GM19452 (cell line): ENCODE results near the gene UBE2E2.
A peak's percentile ranks its signal among the peaks of the same experiment; 100 is the strongest.
"Not testable (repeated sequence)": the region's sequence is repeated elsewhere in the genome, so short reads cannot be mapped to it uniquely, and the experiment has no call there.

Experiments used
- ATAC-seq: cut with Tn5 transposase; IDR thresholded peaks from one replicate; pipeline ENCODE4 v1.9.1; 2021; ENCODE audit not compliant: unreplicated experiment

UBE2E2 gene

GRCh38 chr3:23320586-23321570 is 117.8 kb downstream of the UBE2E2 start:
- no peak for ATAC-seq

GRCh38 chr3:23324745-23325144 is 121.6 kb downstream of the UBE2E2 start:
- ATAC-seq: peak; percentile 62

- peak; percentile 51 for ATAC-seq
Measured at GRCh38 chr3:23325466-23326065, 122.4 kb downstream of the UBE2E2 start.

- ATAC-seq: no peak
Measured at GRCh38 chr3:23329471-23330105, 126.5 kb downstream of the UBE2E2 start.

- no peak for ATAC-seq
Measured at GRCh38 chr3:23330568-23330967, 127.4 kb downstream of the UBE2E2 start.

GRCh38 chr3:23331141-23331935 is 128.2 kb downstream of the UBE2E2 start:
- ATAC-seq: no peak

- ATAC-seq: no peak
Measured at GRCh38 chr3:23333633-23334032, 130.5 kb downstream of the UBE2E2 start.

- ATAC-seq: not testable (repeated sequence)
Measured at GRCh38 chr3:23336853-23337252, 133.7 kb downstream of the UBE2E2 start.

GRCh38 chr3:23341147-23341838 is 138.2 kb downstream of the UBE2E2 start:
- ATAC-seq: peak; percentile 67

GRCh38 chr3:23342343-23342742 is 139.2 kb downstream of the UBE2E2 start:
- ATAC-seq: no peak

GRCh38 chr3:23343509-23343908 is 140.4 kb downstream of the UBE2E2 start:
- no peak for ATAC-seq

- ATAC-seq: no peak
Measured at GRCh38 chr3:23344886-23345285, 141.8 kb downstream of the UBE2E2 start.

- not testable (repeated sequence) for ATAC-seq
Measured at GRCh38 chr3:23349444-23349843, 146.3 kb downstream of the UBE2E2 start.

GRCh38 chr3:23356169-23356568 is 153.0 kb downstream of the UBE2E2 start:
- no peak for ATAC-seq

- ATAC-seq: no peak
Measured at GRCh38 chr3:23356923-23357322, 153.8 kb downstream of the UBE2E2 start.

- ATAC-seq: no peak
Measured at GRCh38 chr3:23359116-23359515, 156.0 kb downstream of the UBE2E2 start.

GRCh38 chr3:23365066-23365465 is 161.9 kb downstream of the UBE2E2 start:
- ATAC-seq: no peak

GRCh38 chr3:23368731-23369130 is 165.6 kb downstream of the UBE2E2 start:
- no peak for ATAC-seq

GRCh38 chr3:23372285-23372684 is 169.2 kb downstream of the UBE2E2 start:
- ATAC-seq: no peak

- no peak for ATAC-seq
Measured at GRCh38 chr3:23376516-23377248, 173.6 kb downstream of the UBE2E2 start.
